Measurements from ENCODE around the gene FCGR1A.
"Not testable (repeated sequence)": the region's sequence is repeated elsewhere in the genome, so short reads cannot be mapped to it uniquely, and the experiment has no call there.

DNA sequence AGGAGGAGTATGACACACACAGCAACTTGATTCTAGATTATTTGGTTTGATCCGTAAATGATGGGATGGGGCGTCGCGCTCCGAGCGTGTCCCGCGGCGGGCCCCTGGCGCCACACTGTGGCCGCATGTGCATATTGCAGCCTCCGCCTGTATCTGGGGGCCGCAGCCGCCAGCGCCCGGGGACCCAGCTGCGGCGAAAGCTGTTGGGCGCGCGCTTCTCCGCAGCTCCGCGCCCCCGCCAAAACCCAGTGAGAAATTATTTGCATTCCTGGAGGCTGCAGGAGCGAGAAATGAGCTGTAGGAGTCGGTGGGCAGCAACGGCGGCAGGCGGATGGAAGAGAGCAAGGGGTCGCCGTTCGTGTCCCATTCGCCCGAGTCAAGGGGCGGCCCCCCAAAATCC is 10.0 kb downstream of the FCGR1A start:
- TF ChIP-seq, protein P1, sequence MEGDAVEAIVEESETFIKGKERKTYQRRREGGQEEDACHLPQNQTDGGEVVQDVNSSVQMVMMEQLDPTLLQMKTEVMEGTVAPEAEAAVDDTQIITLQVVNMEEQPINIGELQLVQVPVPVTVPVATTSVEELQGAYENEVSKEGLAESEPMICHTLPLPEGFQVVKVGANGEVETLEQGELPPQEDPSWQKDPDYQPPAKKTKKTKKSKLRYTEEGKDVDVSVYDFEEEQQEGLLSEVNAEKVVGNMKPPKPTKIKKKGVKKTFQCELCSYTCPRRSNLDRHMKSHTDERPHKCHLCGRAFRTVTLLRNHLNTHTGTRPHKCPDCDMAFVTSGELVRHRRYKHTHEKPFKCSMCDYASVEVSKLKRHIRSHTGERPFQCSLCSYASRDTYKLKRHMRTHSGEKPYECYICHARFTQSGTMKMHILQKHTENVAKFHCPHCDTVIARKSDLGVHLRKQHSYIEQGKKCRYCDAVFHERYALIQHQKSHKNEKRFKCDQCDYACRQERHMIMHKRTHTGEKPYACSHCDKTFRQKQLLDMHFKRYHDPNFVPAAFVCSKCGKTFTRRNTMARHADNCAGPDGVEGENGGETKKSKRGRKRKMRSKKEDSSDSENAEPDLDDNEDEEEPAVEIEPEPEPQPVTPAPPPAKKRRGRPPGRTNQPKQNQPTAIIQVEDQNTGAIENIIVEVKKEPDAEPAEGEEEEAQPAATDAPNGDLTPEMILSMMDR (conservative IDR thresholded peaks at IDR 0.05; ENCODE audit: low read length) = not testable (repeated sequence)
- not testable (repeated sequence) for TF ChIP-seq EZH2phosphoT487 (IDR thresholded peaks at IDR 0.05; ENCODE audit: borderline replicate concordance, low read depth, low read length)
